CD4-positive, alpha-beta T cell treated with Interleukin-15 for 1 hour (primary cell): Measurements from ENCODE around the gene NECTIN2.
"Not testable (repeated sequence)": the region's sequence is repeated elsewhere in the genome, so short reads cannot be mapped to it uniquely, and the experiment has no call there.

ENCODE experiments used
- DNase-seq: peaks from one replicate; pipeline ENCODE4 v3.0.0-alpha.2; 2020

NECTIN2 gene

DNA sequence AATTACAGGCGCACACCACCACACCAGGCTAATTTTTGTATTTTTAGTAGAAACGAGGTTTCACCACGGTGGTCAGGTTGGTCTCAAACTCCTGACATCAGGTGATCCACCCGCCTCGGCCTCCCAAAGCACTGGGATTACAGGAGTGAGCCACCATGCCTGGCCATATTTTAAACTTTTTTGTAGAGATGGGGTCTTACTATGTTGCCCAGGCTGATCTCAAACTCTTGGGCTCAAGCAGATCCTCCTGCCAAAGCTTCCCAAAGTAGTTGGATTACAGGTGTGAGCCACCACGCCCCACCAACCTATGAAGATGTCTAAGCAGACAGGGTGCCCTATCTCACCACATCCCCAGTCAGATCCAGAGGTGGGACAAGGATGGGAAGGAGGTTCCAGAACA, 65.8 kb downstream of the NECTIN2 start:
- not testable (repeated sequence) for DNase-seq

GRCh38 chr19:44912854-44913253, 66.8 kb downstream of the NECTIN2 start:
- DNase-seq: no peak

DNA sequence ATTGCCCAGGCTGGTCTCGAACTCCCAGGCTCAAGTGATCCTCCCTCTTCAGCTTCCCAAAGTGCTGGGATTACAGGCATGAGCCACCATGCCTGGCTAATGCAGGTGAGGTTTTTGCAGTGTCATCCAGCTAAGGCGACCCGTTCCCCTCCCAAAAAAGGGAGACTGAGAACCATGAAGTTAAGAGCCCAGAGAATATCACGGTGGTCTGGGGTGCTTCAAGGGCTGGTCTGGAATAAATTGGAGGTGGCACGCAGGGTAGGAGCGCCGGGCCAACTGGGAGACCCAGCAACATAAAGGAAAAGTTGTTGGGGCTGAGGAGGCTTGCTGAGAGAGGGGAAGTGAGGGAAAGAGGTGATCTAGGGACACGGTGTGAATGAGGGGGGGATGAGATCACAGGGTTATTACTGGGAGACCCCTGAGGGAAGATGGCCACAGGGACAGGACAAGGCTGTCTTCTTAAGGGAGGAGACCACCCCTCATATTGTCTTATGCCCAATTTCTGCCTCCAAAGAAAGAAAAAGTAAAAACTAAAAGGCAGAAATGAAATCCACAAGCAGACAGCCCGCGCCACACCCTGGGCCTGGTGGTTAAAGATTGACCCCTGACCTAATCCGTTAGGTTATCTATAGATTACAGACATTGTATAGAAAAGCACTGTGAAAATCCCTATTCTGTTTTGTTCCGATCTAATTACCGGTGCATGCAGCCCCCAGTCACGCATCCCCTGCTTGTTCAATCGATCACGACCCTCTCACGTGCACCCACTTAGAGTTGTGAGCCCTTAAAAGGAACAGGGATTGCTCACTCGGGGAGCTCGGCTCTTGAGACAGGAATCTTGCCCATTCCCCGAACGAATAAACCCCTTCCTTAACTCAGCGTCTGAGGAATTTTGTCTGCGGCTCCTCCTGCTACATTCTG, 67.7 kb downstream of the NECTIN2 start:
- DNase-seq: not testable (repeated sequence)

GRCh38 chr19:44914433-44915206, 68.5 kb downstream of the NECTIN2 start, which contains the start of gene APOC1:
Gene APOC1 (plus strand): TSS chr19:44914608. CDS start chr19:44914892, 284 bp downstream.
- DNase-seq: peak; percentile 77

GRCh38 chr19:44924243-44924725, 78.2 kb downstream of the NECTIN2 start:
- no peak for DNase-seq

GRCh38 chr19:44925114-44925891, 79.2 kb downstream of the NECTIN2 start:
- DNase-seq: no peak

- not testable (repeated sequence) for DNase-seq
These were observed 80.4 kb downstream of the NECTIN2 start for GRCh38 chr19:44926245-44927077.

DNA sequence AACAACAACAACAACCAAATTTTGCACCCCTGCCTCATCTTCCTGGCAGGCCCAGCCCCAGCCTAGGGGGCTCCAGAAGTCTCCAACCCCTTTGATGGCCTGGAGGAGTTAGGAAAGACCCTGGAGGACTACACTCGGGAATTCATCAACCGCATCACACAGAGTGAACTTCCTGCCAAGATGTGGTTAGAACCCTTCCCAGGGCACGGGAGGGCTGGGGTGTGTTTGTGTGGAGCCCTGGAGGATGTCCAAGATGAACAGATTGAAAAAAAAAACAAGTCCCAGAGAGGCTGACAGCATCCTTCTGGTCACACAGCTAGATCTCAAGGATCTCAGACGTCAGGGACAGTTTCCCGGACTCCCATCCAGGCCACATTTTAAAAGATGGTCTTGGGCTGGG, 81.6 kb downstream of the NECTIN2 start:
- DNase-seq: no peak

GRCh38 chr19:44930088-44930487, 84.0 kb downstream of the NECTIN2 start:
- DNase-seq: no peak

DNA sequence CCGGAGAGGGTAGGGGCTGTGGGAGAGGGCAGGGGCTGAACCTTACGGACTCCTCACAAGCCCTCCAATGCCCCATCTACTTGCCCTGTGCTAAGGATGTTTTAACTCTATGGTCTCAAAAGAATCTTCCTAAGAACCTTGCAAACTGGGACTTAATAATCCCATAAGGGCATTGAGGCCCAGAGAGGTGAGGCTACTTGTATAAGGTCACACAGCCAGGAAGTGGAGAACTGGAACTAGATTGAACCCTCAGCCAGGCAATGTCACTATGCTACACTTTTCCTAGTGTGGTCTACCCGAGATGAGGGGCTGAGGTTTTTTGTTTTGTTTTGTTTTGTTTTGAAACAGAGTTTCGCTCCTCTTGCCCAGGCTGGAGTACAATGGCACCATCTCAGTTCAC, 85.4 kb downstream of the NECTIN2 start:
- DNase-seq: no peak
